K562 (cell line): ENCODE measurements around the gene ZEB2. TPM values are rescaled to one million over a fixed set of nuclear protein-coding genes. Genes with fewer than 3 reads are reported as not detected.

Experiments used
- ATAC-seq: fragments of 200-7000 bp; cut with Tn5 transposase; 3 replicates; pipeline ENCODE4 v1.9.1; 2020; ENCODE audit warnings: moderate library complexity
- BruUV-seq: library from RNA; stranded (reverse); fragments of 400-500 nt; replicated peaks from 2 replicates; lab custom pipeline; 2021; lab: Mats Ljungman, UMichigan
- CTCF ChIA-PET: fragments of 300-600 bp; formaldehyde crosslinking; extraction: SDS; loops from one replicate; lab custom pipeline; 2021; ENCODE audit warnings: low intra/inter-chr PET ratio; lab: Yijun Ruan, JAX
- POLR2A ChIA-PET: fragments of 300-600, 350-650 bp; sonication (Branson Sonifier 250); formaldehyde crosslinking; extraction: SDS; loops from one replicate; lab custom pipeline; 2021; ENCODE audit warnings: antibody characterized with exemption, inconsistent platforms; lab: Yijun Ruan, JAX
- DNase-seq, 4 experiments: peaks; one replicate each; pipeline versions ENCODE4 v3.0.0 to v3.0.0-alpha.2; 2011 to 2018; ENCODE audit warnings: low spot score in 3 of 4, mixed read lengths in 3 of 4; ENCODE audit errors: extremely low read depth in 1 of 4
- FAIRE-seq: peaks from 2 replicates; lab custom pipeline; 2011; peaks lifted over from hg19 to GRCh38; lab: Jason Lieb, UNC
- H2AFZ ChIP-seq: 2 replicates; pipeline ENCODE4 v1.6.0; 2011; ENCODE audit warnings: low read depth, low read length, control low read depth, inconsistent platforms
- H3K27ac ChIP-seq: fragments of 200-600 bp; 3 replicates; pipeline ENCODE4 v1.8.0; 2011; ENCODE audit warnings: low read depth, mild to moderate bottlenecking, control low read depth, inconsistent platforms, low read length, moderate library complexity, mixed read lengths; ENCODE audit errors: extremely low read depth
- H3K27me3 ChIP-seq, 2 experiments: fragments of 300-600 bp in 1 of 2; 2 replicates in 1 of 2; 3 replicates in 1 of 2; pipeline versions ENCODE4 v1.6.0 to v1.8.0; 2011; ENCODE audit warnings: inconsistent platforms in 2 of 2, low read length in 2 of 2, mild to moderate bottlenecking in 1 of 2, mixed read lengths in 1 of 2, moderate library complexity in 1 of 2; ENCODE audit not compliant: control insufficient read depth in 2 of 2, insufficient read depth in 2 of 2
- H3K36me3 ChIP-seq: fragments of 300-600 bp; 3 replicates; pipeline ENCODE4 v1.8.0; 2011; ENCODE audit warnings: mild to moderate bottlenecking, low read length, inconsistent platforms; ENCODE audit not compliant: control insufficient read depth, insufficient read depth
- H3K4me1 ChIP-seq, 2 experiments: fragments of 200-600 bp in 1 of 2; replicated peaks in 1 of 2; 2 replicates in 1 of 2; 3 replicates in 1 of 2; pipeline versions ENCODE4 v1.5.1 to v1.8.0; 2011; ENCODE audit warnings: inconsistent platforms in 2 of 2, low read length in 2 of 2, mild to moderate bottlenecking in 1 of 2, mixed read lengths in 1 of 2, moderate library complexity in 1 of 2; ENCODE audit not compliant: control insufficient read depth in 2 of 2, insufficient read depth in 2 of 2
- H3K4me2 ChIP-seq: 2 replicates; pipeline ENCODE4 v1.6.1; 2011; ENCODE audit warnings: low read length, control low read depth, inconsistent platforms, mixed read lengths; ENCODE audit not compliant: insufficient read depth
- H3K4me3 ChIP-seq: fragments of 200-600 bp; sonication (generic), shearing (Covaris generic); 2 replicates; pipeline ENCODE4 v1.5.1; 2016; ENCODE audit warnings: control low read depth, inconsistent platforms
- H3K79me2 ChIP-seq: fragments of 200-600 bp; 3 replicates; pipeline ENCODE4 v1.8.0; 2011; ENCODE audit warnings: low read length, inconsistent platforms; ENCODE audit not compliant: control insufficient read depth, insufficient read depth
- H3K9ac ChIP-seq, 2 experiments: 2 replicates each; pipeline versions ENCODE4 v1.6.0 to v1.6.1; 2011; ENCODE audit warnings: low read depth in 2 of 2, low read length in 2 of 2, control low read depth in 1 of 2, inconsistent platforms in 1 of 2, mild to moderate bottlenecking in 1 of 2, mixed read lengths in 1 of 2; ENCODE audit not compliant: insufficient read depth in 1 of 2
- H3K9me1 ChIP-seq: one replicate; pipeline ENCODE4 v1.6.0; 2011; ENCODE audit warnings: inconsistent platforms, mild to moderate bottlenecking, low read length, moderate library complexity; ENCODE audit not compliant: control insufficient read depth, insufficient read depth
- H3K9me3 ChIP-seq: replicated peaks from 2 replicates; pipeline ENCODE4 v1.5.1; 2011; ENCODE audit warnings: low read depth, low read length, inconsistent platforms; ENCODE audit not compliant: control insufficient read depth, insufficient read depth
- H4K20me1 ChIP-seq: replicated peaks from 2 replicates; pipeline ENCODE4 v1.6.1; 2011; ENCODE audit warnings: low read length, inconsistent platforms, mixed read lengths; ENCODE audit not compliant: control insufficient read depth, insufficient read depth
- CTBP1 ChIP-seq: fragments of 450-650 bp; IDR thresholded peaks from 2 replicates; pipeline ENCODE4 v1.6.1; 2016; ENCODE audit warnings: borderline replicate concordance
- KDM5B ChIP-seq: fragments of 200-600 bp; sonication (generic); IDR thresholded peaks from 2 replicates; pipeline ENCODE4 v1.6.1; 2012; ENCODE audit warnings: low read depth, mild to moderate bottlenecking, moderate library complexity, low read length, control low read depth, inconsistent platforms; ENCODE audit not compliant: insufficient replicate concordance
- SMAD3 ChIP-seq: fragments of 450-650 bp; formaldehyde crosslinking; conservative IDR thresholded peaks from 2 replicates; pipeline ENCODE4 v1.4.0; 2020; ENCODE audit warnings: mild to moderate bottlenecking
- ZNF586 ChIP-seq: fragments of 450-650 bp; formaldehyde crosslinking; conservative IDR thresholded peaks from 2 replicates; pipeline ENCODE4 v1.4.0; 2020; ENCODE audit warnings: mild to moderate bottlenecking, moderate library complexity
- WGBS: fragments of 100-300 bp; shearing (Covaris generic); methylation state at CpG from one replicate; pipeline ENCODE4 v1.1.6; 2016; ENCODE audit warnings: low coverage, mixed read lengths; ENCODE audit not compliant: insufficient coverage; ENCODE audit errors: missing lambda C conversion rate; 5-methylcytosine and 5-hydroxymethylcytosine counted together
- in situ Hi-C: fragments of 300-500 bp; cut with MboI; formaldehyde crosslinking; loops from 4 replicates; pipeline ENCODE4 v1.15.0; 2018; ENCODE audit warnings: inconsistent platforms, mixed read lengths
- intact Hi-C: fragments of 100-400 bp; cut with micrococcal nuclease; formaldehyde crosslinking; loops from 2 replicates; pipeline ENCODE4 v1.14.2; 2022
- polyA plus RNA-seq, 8 experiments: library from polyadenylated mRNA; depleted of rRNA in 4 of 8; stranded (reverse) in 5 of 8; unstranded in 3 of 8; fragments of >200 nt; fragmentation: Nextera tagmentation in 2 of 8; fragmentation: Illumina TruSeq in 1 of 8; extraction: Ambion mirVana in 2 of 8; extraction: Trizol in 1 of 8; gene quantifications; 2 replicates each; pipeline versions ENCODE4 v1.2.1 to v1.2.3, GENCODE V29; 2011 to 2014; ENCODE audit warnings: inconsistent platforms in 1 of 8, missing spikeins in 1 of 8
- total RNA-seq, 7 experiments: library from RNA; depleted of rRNA in 6 of 7; stranded (reverse); fragments of >200 nt in 6 of 7; fragmentation: Illumina TruSeq in 2 of 7; extraction: Trizol in 2 of 7; gene quantifications; 2 replicates each; pipeline versions ENCODE4 v1.2.1 to v1.2.3, GENCODE V29; 2011 to 2021; ENCODE audit warnings: low replicate concordance in 1 of 7
- TF ChIP-seq, protein P1 (sequence below): fragments of 200-800 bp; sonication (Bioruptor generic); IDR thresholded peaks from 2 replicates; pipeline ENCODE4 v1.6.1; 2017; ENCODE audit warnings: missing genetic modification characterization, missing compliant biosample characterization
- TF ChIP-seq, protein P2 (sequence below), 3 experiments: fragments of 200-800 bp in 1 of 3; sonication (Bioruptor generic) in 1 of 3; sonication (generic) in 1 of 3; formaldehyde crosslinking in 1 of 3; IDR thresholded peaks; 2 replicates each; pipeline versions ENCODE4 v1.6.1 to v1.8.0; 2016 to 2022; ENCODE audit warnings: mild to moderate bottlenecking in 2 of 3, missing compliant biosample characterization in 2 of 3, missing genetic modification characterization in 2 of 3, missing genetic modification reagents in 1 of 3
- TF ChIP-seq, protein P3 (sequence below): IDR thresholded peaks from 2 replicates; pipeline ENCODE4 v1.6.1; 2016; ENCODE audit warnings: missing genetic modification characterization, missing compliant biosample characterization

Gene ZEB2
- total and polyA plus RNA-seq, 9 of the 15 experiments (the other 6 are each of a cell fraction or from before 2014, with no cell fraction given), result 15.1 to 113 (median 72.3) TPM

DNA sequence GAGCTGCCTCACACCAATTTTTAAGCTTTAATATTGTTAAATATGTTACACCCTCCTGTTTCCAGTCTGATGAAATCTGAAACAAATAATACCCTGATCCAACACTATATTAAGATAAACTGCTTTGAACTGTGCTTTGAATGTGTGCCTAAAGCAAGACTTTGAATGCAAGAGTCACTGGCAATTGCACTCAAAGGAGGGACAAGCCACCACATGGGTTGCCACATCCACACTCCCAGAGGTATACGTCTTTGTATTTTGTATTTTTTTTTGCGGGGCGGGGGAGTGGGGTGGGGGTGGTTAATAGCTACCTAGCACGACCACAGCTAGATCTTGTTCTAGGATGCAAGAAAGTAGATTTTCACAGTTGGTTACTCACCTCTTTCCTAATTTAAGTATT lies 1.8 kb upstream of the ZEB2 start:
- peak overlapping the region in 1 of 2 experiments; percentile 19; a peak in 1 of 4 replicates for H3K9ac ChIP-seq
- no peaks in the 10 kb centered on the region for H4K20me1 ChIP-seq
- no peaks in the 10 kb centered on the region for H3K9me3 ChIP-seq
- peak overlapping the region; percentile 61 for H3K4me2 ChIP-seq
- no TSS peak for BruUV-seq
- no peak overlapping the region for H3K4me3 ChIP-seq
- in situ Hi-C loops (loop anchor here (5.0 kb wide), 1 partner anchor 61 kb away; no protein-coding TSS in a partner anchor), intact Hi-C loops (loop anchor here (5.0 to 10.0 kb wide), 6 partner anchors 141 to 523 kb away; no protein-coding TSS in a partner anchor)
- peaks cover 50% of the 10 kb centered on the region for H3K79me2 ChIP-seq
- H3K9me1 ChIP-seq, result no peaks in the 10 kb centered on the region
- TF ChIP-seq, protein P1, sequence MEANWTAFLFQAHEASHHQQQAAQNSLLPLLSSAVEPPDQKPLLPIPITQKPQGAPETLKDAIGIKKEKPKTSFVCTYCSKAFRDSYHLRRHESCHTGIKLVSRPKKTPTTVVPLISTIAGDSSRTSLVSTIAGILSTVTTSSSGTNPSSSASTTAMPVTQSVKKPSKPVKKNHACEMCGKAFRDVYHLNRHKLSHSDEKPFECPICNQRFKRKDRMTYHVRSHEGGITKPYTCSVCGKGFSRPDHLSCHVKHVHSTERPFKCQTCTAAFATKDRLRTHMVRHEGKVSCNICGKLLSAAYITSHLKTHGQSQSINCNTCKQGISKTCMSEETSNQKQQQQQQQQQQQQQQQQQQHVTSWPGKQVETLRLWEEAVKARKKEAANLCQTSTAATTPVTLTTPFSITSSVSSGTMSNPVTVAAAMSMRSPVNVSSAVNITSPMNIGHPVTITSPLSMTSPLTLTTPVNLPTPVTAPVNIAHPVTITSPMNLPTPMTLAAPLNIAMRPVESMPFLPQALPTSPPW (CRISPR knock-in tag), result peak; percentile 50; the same call in 1 of the 2 replicates
- no peak for TF ChIP-seq SMAD3
- no peak for TF ChIP-seq ZNF586 (CRISPR knock-in tag)
- TF ChIP-seq, protein P2, sequence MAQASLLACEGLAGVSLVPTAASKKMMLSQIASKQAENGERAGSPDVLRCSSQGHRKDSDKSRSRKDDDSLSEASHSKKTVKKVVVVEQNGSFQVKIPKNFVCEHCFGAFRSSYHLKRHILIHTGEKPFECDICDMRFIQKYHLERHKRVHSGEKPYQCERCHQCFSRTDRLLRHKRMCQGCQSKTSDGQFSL (CRISPR knock-in tag; IDR thresholded peaks at IDR 0.05), result no peak
- TF ChIP-seq, protein P2 (tag; IDR thresholded peaks at IDR 0.05), result 0 out of 4 replicates have a peak, but pooled peaks of 1 of the 2 experiments have one; percentile 56
- TF ChIP-seq CTBP1, result no peak
- TF ChIP-seq, protein P3, sequence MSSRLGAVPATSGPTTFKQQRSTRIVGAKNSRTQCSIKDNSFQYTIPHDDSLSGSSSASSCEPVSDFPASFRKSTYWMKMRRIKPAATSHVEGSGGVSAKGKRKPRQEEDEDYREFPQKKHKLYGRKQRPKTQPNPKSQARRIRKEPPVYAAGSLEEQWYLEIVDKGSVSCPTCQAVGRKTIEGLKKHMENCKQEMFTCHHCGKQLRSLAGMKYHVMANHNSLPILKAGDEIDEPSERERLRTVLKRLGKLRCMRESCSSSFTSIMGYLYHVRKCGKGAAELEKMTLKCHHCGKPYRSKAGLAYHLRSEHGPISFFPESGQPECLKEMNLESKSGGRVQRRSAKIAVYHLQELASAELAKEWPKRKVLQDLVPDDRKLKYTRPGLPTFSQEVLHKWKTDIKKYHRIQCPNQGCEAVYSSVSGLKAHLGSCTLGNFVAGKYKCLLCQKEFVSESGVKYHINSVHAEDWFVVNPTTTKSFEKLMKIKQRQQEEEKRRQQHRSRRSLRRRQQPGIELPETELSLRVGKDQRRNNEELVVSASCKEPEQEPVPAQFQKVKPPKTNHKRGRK (tag), result 0 out of 2 replicates have a peak, but pooled peaks have one; percentile 13
- no peak for TF ChIP-seq KDM5B
- FAIRE-seq (no peak), DNase-seq (peak in 1 of 4 experiments; percentile 50), ATAC-seq (no peak)
- H3K27ac ChIP-seq, result peak overlapping the region; percentile 6; the same call in 1 of the 3 replicates
- ChIA-PET POLR2A (interaction anchor here (0.7 to 1.7 kb wide), 5 partner anchors 9 to 515 kb away, joined by 3 to 8 read pairs (median 3); no protein-coding TSS in a partner anchor), CTCF (interaction anchor here (0.7 kb wide), 1 partner anchor 60 kb away, joined by 3 read pairs; no protein-coding TSS in a partner anchor)
- H3K27me3 ChIP-seq, result no peaks in the 10 kb centered on the region
- H2AFZ ChIP-seq, result peak overlapping the region; percentile 30; the same call in 1 of the 2 replicates
- peaks cover 9 to 23% of the 10 kb centered on the region in 2 experiments for H3K4me1 ChIP-seq
- WGBS, result 0% methylated on average over 3 of the region's 4 CpGs
- H3K36me3 ChIP-seq, result no peaks in the 10 kb centered on the region; the same call in 2 of the 3 replicates
